NCI-H524 treated with DMSO at 0.1 percent for 48 hours (cell line): ENCODE data around the gene APEX1.

Source experiments
- DNase-seq: peaks from one replicate; lab custom pipeline; 2025; lab: John Stamatoyannopoulos, UW

Gene APEX1

GRCh38 chr14:20454516-20455354 is at the start of gene APEX1, which contains the start of gene OSGEP:
TSS of gene APEX1 (plus strand) at chr14:20455226. CDS start at chr14:20455646, 420 bp downstream.
TSS of gene OSGEP (minus strand) at chr14:20454812. CDS start at chr14:20454683, 129 bp downstream.
- peak; percentile 98 for DNase-seq

GRCh38 chr14:20409226-20409625 is 45.8 kb upstream of the APEX1 start:
- no peak for DNase-seq

GRCh38 chr14:20412411-20412810 is 42.6 kb upstream of the APEX1 start:
- no peak for DNase-seq

GRCh38 chr14:20412876-20413743 is 41.9 kb upstream of the APEX1 start, which contains the start of gene TEP1:
TSS of gene TEP1 (minus strand) at chr14:20413501. CDS start at chr14:20408439, 5,062 bp downstream.
- peak; percentile 62 for DNase-seq

- peak; percentile 10 for DNase-seq
These were observed 41.3 kb upstream of the APEX1 start for GRCh38 chr14:20413744-20414082.

GRCh38 chr14:20415782-20416206 is 39.2 kb upstream of the APEX1 start:
- peak; percentile 64 for DNase-seq

- no peak for DNase-seq
These were observed 38.8 kb upstream of the APEX1 start for GRCh38 chr14:20416223-20416622.

GRCh38 chr14:20417250-20418186 is 37.5 kb upstream of the APEX1 start:
- no peak for DNase-seq

GRCh38 chr14:20418501-20418909 is 36.5 kb upstream of the APEX1 start:
- no peak for DNase-seq

- DNase-seq = no peak
These were observed 35.6 kb upstream of the APEX1 start for GRCh38 chr14:20419419-20419818.

GRCh38 chr14:20421267-20421666 is 33.8 kb upstream of the APEX1 start:
- no peak for DNase-seq

GRCh38 chr14:20422886-20423285 is 32.1 kb upstream of the APEX1 start:
- DNase-seq = no peak

- DNase-seq = no peak
These were observed 30.2 kb upstream of the APEX1 start for GRCh38 chr14:20424851-20425250.

- DNase-seq = no peak
These were observed 27.6 kb upstream of the APEX1 start for GRCh38 chr14:20427231-20428009.

- DNase-seq = no peak
These were observed 27.0 kb upstream of the APEX1 start for GRCh38 chr14:20428010-20428365.

GRCh38 chr14:20428802-20429201 is 26.2 kb upstream of the APEX1 start:
- no peak for DNase-seq

- no peak for DNase-seq
These were observed 25.0 kb upstream of the APEX1 start for GRCh38 chr14:20429801-20430669.

- peak; percentile 58 for DNase-seq
These were observed 20.1 kb upstream of the APEX1 start for GRCh38 chr14:20434701-20435581.
